SK-N-SH treated with all-trans-retinoic acid at 6 μM for 48 hours (cell line): Measurements from ENCODE around the gene ETS1.

Source experiments
- ATAC-seq: fragments of 200-7000 bp; cut with Tn5 transposase; 3 replicates; pipeline ENCODE4 v1.9.1; 2020; ENCODE audit warnings: mild to moderate bottlenecking, moderate library complexity
- ARNTL ChIP-seq: fragments of 450-650 bp; formaldehyde crosslinking; IDR thresholded peaks from 2 replicates; pipeline ENCODE4 v1.5.0; 2020; ENCODE audit warnings: low read depth, mild to moderate bottlenecking, moderate library complexity, borderline replicate concordance
- BACH2 ChIP-seq: fragments of 250-450 bp; sonication (Bioruptor Pico); IDR thresholded peaks from 2 replicates; pipeline ENCODE4 v1.9.0; 2021; ENCODE audit warnings: mild to moderate bottlenecking, borderline replicate concordance
- CSDC2 ChIP-seq: fragments of 250-450 bp; sonication (Bioruptor Pico); IDR thresholded peaks from 2 replicates; pipeline ENCODE4 v1.5.0; 2020; ENCODE audit warnings: mild to moderate bottlenecking, moderate library complexity
- ESRRG ChIP-seq: fragments of 250-450 bp; sonication (Bioruptor Pico); IDR thresholded peaks from 2 replicates; pipeline ENCODE4 v1.6.1; 2021; ENCODE audit warnings: mild to moderate bottlenecking
- GLIS3 ChIP-seq: fragments of 250-450 bp; sonication (Bioruptor Pico); IDR thresholded peaks from 2 replicates; pipeline ENCODE4 v1.5.0; 2020; ENCODE audit warnings: mild to moderate bottlenecking, moderate library complexity
- ISL1 ChIP-seq: fragments of 250-450 bp; sonication (Bioruptor Pico); IDR thresholded peaks from 2 replicates; pipeline ENCODE4 v2.1.2; 2022; ENCODE audit warnings: mild to moderate bottlenecking, moderate library complexity
- OSR1 ChIP-seq: fragments of 250-450 bp; sonication (Bioruptor Pico); IDR thresholded peaks from 2 replicates; pipeline ENCODE4 v1.8.0; 2022; ENCODE audit warnings: moderate library complexity, mild to moderate bottlenecking, inconsistent platforms
- PPARA ChIP-seq: fragments of 250-450 bp; sonication (Bioruptor Pico); IDR thresholded peaks from 2 replicates; pipeline ENCODE4 v1.5.0; 2020; ENCODE audit warnings: mild to moderate bottlenecking, borderline replicate concordance
- RARB ChIP-seq: fragments of 250-450 bp; sonication (Bioruptor Pico); IDR thresholded peaks from 2 replicates; pipeline ENCODE4 v1.8.0; 2021; ENCODE audit warnings: mild to moderate bottlenecking, moderate library complexity
- SNAI2 ChIP-seq: fragments of 250-450 bp; sonication (Bioruptor Pico); IDR thresholded peaks from 2 replicates; pipeline ENCODE4 v1.5.0; 2020; ENCODE audit warnings: mild to moderate bottlenecking, moderate library complexity
- TCF4 ChIP-seq: fragments of 250-450 bp; sonication (Bioruptor Pico); IDR thresholded peaks from 2 replicates; pipeline ENCODE4 v1.8.0; 2021; ENCODE audit warnings: mild to moderate bottlenecking, moderate library complexity, borderline replicate concordance
- TOX ChIP-seq: fragments of 250-450 bp; sonication (Bioruptor Pico); IDR thresholded peaks from 2 replicates; pipeline ENCODE4 v1.8.0; 2021; ENCODE audit warnings: mild to moderate bottlenecking, moderate library complexity, borderline replicate concordance
- ZFP3 ChIP-seq: fragments of 250-450 bp; sonication (Bioruptor Pico); IDR thresholded peaks from 2 replicates; pipeline ENCODE4 v1.5.0; 2020; ENCODE audit warnings: mild to moderate bottlenecking, moderate library complexity
- ZFP30 ChIP-seq: fragments of 450-650 bp; formaldehyde crosslinking; IDR thresholded peaks from 2 replicates; pipeline ENCODE4 v1.5.0; 2022; ENCODE audit warnings: mild to moderate bottlenecking, moderate library complexity
- ZNF565 ChIP-seq: fragments of 450-650 bp; formaldehyde crosslinking; conservative IDR thresholded peaks from 2 replicates; pipeline ENCODE4 v1.5.0; 2020; ENCODE audit warnings: low read depth, mild to moderate bottlenecking, moderate library complexity
- ZNF70 ChIP-seq: fragments of 450-650 bp; formaldehyde crosslinking; IDR thresholded peaks from 2 replicates; pipeline ENCODE4 v1.5.0; 2020; ENCODE audit warnings: mild to moderate bottlenecking, moderate library complexity
- ZNF8 ChIP-seq: fragments of 450-650 bp; formaldehyde crosslinking; IDR thresholded peaks from 2 replicates; pipeline ENCODE4 v1.5.0; 2020; ENCODE audit warnings: mild to moderate bottlenecking, moderate library complexity
- TF ChIP-seq, protein P1 (sequence below): fragments of 250-450 bp; sonication (Bioruptor Pico); IDR thresholded peaks from 2 replicates; pipeline ENCODE4 v1.5.1; 2021; ENCODE audit warnings: mild to moderate bottlenecking, moderate library complexity
- TF ChIP-seq, protein P2 (sequence below): fragments of 250-450 bp; sonication (Bioruptor Pico); IDR thresholded peaks from 2 replicates; pipeline ENCODE4 v1.8.0; 2020; ENCODE audit warnings: mild to moderate bottlenecking, moderate library complexity, borderline replicate concordance
- TF ChIP-seq, protein P3 (sequence below): fragments of 250-450 bp; sonication (Bioruptor Pico); IDR thresholded peaks from 2 replicates; pipeline ENCODE4 v1.5.1; 2020; ENCODE audit warnings: low read depth, mild to moderate bottlenecking, moderate library complexity
- TF ChIP-seq, protein P4 (sequence below): fragments of 250-450 bp; sonication (Bioruptor Pico); IDR thresholded peaks from 2 replicates; pipeline ENCODE4 v1.5.0; 2020; ENCODE audit warnings: mild to moderate bottlenecking, moderate library complexity

The ETS1 gene

DNA sequence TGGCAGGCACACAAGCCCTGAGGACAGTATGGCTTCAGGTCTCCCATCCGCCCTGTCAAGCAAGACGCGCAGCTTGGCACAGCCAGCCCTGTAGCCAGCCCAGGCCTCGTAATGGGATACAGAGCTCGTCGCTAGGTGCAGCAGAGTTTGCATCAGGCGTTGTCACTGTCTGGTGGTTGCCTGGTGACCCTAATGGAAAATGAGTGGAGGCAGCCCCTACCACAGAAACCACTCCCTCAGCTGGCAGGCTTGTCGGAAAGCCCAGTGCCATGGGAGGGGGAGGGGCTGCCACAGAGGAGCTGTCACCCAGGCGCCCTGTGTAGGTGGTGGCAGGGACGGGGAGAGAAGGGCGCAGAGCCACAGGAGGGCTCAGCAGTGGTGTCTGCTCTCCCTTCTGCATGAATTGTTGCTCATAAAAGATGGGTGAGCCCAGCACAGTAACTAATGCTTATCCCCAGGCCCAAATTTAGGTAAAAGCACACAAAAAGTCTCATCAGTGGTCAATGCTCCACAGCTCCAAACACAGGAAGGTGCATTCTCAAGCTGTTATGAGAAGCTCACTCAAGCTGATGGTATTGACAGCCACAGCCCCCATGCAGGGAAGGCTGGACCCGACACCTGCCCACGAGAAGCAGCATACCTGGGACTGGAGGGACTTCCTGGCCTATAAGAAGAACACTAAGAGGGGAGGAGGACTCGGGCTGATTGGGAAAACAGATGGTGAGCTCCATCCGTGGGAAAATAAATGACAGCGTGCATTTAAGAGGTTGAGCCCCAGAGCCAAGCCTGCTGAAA, 164.6 kb downstream of the ETS1 start:
- ATAC-seq, result peak; percentile 18; the same call in 1 of the 3 replicates
- no peak for TF ChIP-seq ZNF70 (CRISPR knock-in tag)
- no peak; the same call in 1 of the 2 replicates for TF ChIP-seq TCF4 (CRISPR knock-in tag)
- TF ChIP-seq OSR1, result no peak
- TF ChIP-seq ESRRG (CRISPR knock-in tag), result no peak
- no peak for TF ChIP-seq GLIS3

DNA sequence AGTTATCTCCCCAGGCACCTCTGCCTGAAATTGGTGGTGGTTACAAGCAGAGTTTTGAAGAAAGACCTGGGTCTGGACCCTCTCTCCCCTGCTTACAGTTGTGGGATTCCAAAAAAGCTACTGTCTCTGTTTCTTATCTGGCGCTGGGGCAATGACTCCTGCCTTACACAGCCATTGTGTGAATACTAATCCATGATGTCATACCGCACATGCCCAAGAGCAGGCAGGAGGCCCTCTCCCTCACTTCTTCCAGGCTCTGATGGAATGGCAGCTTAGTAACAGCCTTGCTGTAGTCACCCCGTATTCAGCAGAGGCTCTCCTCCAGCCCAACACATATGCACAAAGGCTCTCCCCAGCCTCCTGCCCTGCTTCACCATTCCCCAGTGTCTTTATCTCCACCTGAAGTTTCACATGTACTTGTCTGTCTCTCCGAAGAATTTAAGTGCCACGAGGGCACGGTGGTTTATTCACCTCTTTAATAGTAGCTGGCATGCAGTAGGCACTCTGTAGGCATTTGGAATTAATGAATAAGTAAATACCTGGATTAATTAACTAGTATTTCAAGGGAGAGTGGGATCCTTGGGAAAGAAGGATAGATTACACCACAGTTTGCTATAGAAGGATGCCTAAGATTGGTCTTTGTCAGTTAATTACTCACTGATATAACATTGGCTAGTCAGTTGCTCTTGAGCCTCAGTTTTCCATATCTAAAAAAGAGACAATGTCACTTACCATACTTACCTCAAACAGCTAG, 165.6 kb downstream of the ETS1 start:
- TF ChIP-seq, protein P1, sequence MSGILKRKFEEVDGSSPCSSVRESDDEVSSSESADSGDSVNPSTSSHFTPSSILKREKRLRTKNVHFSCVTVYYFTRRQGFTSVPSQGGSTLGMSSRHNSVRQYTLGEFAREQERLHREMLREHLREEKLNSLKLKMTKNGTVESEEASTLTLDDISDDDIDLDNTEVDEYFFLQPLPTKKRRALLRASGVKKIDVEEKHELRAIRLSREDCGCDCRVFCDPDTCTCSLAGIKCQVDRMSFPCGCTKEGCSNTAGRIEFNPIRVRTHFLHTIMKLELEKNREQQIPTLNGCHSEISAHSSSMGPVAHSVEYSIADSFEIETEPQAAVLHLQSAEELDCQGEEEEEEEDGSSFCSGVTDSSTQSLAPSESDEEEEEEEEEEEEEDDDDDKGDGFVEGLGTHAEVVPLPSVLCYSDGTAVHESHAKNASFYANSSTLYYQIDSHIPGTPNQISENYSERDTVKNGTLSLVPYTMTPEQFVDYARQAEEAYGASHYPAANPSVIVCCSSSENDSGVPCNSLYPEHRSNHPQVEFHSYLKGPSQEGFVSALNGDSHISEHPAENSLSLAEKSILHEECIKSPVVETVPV, result no peak
- TF ChIP-seq ZFP3 (CRISPR knock-in tag), result no peak
- TF ChIP-seq, protein P2, sequence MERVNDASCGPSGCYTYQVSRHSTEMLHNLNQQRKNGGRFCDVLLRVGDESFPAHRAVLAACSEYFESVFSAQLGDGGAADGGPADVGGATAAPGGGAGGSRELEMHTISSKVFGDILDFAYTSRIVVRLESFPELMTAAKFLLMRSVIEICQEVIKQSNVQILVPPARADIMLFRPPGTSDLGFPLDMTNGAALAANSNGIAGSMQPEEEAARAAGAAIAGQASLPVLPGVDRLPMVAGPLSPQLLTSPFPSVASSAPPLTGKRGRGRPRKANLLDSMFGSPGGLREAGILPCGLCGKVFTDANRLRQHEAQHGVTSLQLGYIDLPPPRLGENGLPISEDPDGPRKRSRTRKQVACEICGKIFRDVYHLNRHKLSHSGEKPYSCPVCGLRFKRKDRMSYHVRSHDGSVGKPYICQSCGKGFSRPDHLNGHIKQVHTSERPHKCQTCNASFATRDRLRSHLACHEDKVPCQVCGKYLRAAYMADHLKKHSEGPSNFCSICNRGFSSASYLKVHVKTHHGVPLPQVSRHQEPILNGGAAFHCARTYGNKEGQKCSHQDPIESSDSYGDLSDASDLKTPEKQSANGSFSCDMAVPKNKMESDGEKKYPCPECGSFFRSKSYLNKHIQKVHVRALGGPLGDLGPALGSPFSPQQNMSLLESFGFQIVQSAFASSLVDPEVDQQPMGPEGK (CRISPR knock-in tag), result no peak
- TF ChIP-seq CSDC2 (CRISPR knock-in tag), result no peak
- no peak for TF ChIP-seq ESRRG (CRISPR knock-in tag)
- TF ChIP-seq RARB (CRISPR knock-in tag), result no peak
- no peak for TF ChIP-seq TCF4 (CRISPR knock-in tag)
- no peak for TF ChIP-seq SNAI2
- TF ChIP-seq, protein P3, sequence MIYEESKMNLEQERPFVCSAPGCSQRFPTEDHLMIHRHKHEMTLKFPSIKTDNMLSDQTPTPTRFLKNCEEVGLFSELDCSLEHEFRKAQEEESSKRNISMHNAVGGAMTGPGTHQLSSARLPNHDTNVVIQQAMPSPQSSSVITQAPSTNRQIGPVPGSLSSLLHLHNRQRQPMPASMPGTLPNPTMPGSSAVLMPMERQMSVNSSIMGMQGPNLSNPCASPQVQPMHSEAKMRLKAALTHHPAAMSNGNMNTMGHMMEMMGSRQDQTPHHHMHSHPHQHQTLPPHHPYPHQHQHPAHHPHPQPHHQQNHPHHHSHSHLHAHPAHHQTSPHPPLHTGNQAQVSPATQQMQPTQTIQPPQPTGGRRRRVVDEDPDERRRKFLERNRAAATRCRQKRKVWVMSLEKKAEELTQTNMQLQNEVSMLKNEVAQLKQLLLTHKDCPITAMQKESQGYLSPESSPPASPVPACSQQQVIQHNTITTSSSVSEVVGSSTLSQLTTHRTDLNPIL, result no peak
- no peak for TF ChIP-seq ZNF8 (CRISPR knock-in tag)
- no peak for TF ChIP-seq PPARA
- TF ChIP-seq, protein P4, sequence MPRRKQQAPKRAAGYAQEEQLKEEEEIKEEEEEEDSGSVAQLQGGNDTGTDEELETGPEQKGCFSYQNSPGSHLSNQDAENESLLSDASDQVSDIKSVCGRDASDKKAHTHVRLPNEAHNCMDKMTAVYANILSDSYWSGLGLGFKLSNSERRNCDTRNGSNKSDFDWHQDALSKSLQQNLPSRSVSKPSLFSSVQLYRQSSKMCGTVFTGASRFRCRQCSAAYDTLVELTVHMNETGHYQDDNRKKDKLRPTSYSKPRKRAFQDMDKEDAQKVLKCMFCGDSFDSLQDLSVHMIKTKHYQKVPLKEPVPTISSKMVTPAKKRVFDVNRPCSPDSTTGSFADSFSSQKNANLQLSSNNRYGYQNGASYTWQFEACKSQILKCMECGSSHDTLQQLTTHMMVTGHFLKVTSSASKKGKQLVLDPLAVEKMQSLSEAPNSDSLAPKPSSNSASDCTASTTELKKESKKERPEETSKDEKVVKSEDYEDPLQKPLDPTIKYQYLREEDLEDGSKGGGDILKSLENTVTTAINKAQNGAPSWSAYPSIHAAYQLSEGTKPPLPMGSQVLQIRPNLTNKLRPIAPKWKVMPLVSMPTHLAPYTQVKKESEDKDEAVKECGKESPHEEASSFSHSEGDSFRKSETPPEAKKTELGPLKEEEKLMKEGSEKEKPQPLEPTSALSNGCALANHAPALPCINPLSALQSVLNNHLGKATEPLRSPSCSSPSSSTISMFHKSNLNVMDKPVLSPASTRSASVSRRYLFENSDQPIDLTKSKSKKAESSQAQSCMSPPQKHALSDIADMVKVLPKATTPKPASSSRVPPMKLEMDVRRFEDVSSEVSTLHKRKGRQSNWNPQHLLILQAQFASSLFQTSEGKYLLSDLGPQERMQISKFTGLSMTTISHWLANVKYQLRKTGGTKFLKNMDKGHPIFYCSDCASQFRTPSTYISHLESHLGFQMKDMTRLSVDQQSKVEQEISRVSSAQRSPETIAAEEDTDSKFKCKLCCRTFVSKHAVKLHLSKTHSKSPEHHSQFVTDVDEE (CRISPR knock-in tag), result no peak
- TF ChIP-seq ZNF70 (CRISPR knock-in tag), result no peak
- TF ChIP-seq ZFP30 (CRISPR knock-in tag), result no peak
- no peak for TF ChIP-seq BACH2 (CRISPR knock-in tag)
- no peak for TF ChIP-seq TOX (CRISPR knock-in tag)
- no peak for TF ChIP-seq ARNTL (CRISPR knock-in tag)
- TF ChIP-seq ZNF565 (CRISPR knock-in tag), result no peak
- TF ChIP-seq, all 23 proteins: peak for 0
- peak; percentile 41 for ATAC-seq

- ATAC-seq, result 0 out of 3 replicates have a peak, but pooled peaks have one; percentile 5
Measured at GRCh38 chr11:128420951-128421350, 166.4 kb downstream of the ETS1 start.

More at GRCh38 chr11:128420951-128421350, 166.4 kb downstream of the ETS1 start:
- TF ChIP-seq RARB (CRISPR knock-in tag) (no peak), TOX (CRISPR knock-in tag) (no peak), PPARA (no peak), ESRRG (CRISPR knock-in tag) (no peak), ZNF8 (CRISPR knock-in tag) (no peak), ISL1 (CRISPR knock-in tag) (no peak), CSDC2 (CRISPR knock-in tag) (no peak), ZFP3 (CRISPR knock-in tag) (no peak)
- TF ChIP-seq, protein P3, result no peak
- TF ChIP-seq, all 23 proteins: peak for 0
